Medulla oblongata (tissue), 1 donor: Measurements from ENCODE around the gene C2orf78.
A peak's percentile ranks its signal among the peaks of the same experiment; 100 is the strongest.

Experiments used
- DNase-seq: peaks from one replicate; pipeline ENCODE4 v3.0.0-alpha.2; 2015; ENCODE audit errors: extremely low spot score

The C2orf78 gene

DNA sequence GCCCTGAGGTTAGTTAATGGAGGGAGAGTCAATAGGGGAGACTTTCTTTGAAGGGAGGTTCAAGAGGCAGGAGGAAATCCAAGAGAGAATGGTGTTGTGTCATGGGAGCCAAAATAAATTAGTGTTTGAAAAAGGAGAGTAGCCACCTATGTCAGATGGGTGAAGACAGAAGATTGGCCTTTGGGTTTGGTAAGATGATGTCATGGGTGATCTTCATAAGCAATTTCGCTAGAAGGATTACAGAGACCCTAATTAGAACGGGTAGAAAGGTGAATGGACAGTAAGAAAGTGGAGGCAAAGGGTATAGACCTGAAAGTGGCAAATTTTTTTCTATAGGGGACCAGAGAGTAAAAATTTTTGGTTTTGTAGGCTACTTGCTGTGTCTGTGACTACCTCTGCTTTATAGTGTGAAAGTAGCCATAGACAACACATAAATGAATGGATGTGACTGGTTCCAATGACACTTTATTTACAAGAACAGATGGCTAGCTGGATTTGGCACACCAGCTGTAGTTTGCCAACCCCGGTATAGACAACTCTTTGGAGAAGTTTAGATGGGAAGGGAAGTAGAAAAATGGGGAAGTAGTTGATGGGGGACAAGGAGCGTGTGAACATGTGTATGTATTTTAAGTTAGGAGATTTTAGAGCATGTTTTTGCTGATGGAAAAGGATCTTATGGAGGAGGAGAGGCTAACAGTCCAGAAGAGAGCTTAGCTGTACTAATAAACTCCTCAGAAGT lies 54.0 kb downstream of the C2orf78 start:
- no peak for DNase-seq

DNA sequence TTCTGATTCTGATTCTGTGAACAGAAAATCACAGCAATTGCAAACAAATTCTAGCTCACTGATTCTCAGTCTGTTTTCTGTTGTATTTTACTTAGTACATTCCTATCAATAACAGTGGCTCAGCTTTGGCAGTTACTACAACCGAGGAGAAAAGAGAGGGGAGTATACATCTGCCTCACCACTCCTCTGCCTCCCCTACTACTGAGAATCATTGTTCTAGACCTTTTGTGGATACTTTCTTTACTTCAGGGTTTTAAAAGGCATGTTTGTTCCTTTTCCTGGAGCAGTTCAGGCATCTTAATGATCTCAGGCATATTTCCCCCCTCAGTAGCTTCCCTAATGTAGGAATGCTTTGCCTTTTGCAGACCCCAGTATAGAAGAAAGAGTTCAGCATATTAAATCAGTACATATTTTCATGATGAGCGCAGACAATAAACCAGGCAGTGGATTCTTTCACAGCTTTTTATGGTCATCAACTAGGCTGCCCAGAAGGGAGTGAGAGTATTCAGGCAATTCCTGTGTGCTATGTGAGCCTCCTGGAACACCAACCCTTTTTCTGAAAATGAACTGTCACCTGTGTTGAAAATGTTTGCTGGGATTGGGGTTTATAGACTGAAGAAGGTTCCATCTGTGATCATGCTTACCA lies 55.0 kb downstream of the C2orf78 start:
- DNase-seq: peak; percentile 39

DNA sequence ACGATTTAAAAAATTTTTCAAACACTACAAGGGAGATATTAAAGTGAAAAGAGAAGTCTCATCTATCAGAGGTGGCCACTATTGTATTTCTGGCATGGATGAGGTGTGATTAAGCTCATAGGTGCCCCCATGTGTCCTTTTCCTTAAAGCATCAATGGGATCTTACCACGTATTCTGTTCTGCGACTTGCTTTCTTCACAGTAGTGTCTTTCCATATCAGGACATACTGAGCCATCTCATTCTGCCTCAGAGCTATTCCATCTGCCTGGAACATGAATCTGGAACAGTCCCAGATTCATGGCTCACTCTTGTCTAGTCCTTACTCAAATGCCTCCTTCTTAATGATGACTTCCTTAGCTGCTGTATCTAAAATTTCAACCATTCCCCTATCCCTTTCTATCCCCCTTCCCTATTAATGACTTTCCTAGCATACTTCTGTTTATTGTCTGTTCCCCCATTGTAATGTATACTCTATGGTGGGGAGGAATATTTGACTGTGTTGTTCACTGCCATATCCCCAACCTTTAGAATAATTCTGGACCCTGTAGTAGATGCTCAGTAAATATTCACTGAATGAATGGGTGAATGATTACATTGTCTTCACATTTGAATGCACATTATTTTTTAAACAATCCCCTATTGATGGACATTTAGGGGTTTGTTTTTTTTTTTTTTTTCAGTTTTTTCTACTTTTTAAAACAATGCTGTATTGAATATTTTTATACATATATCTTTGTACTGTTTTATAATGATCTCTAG lies 55.8 kb downstream of the C2orf78 start:
- DNase-seq: no peak

GRCh38 chr2:73841912-73842738 lies 58.1 kb downstream of the C2orf78 start:
- DNase-seq: no peak

GRCh38 chr2:73842739-73843019 lies 58.7 kb downstream of the C2orf78 start:
- DNase-seq: no peak

GRCh38 chr2:73844087-73844486 lies 60.1 kb downstream of the C2orf78 start:
- no peak for DNase-seq

DNA sequence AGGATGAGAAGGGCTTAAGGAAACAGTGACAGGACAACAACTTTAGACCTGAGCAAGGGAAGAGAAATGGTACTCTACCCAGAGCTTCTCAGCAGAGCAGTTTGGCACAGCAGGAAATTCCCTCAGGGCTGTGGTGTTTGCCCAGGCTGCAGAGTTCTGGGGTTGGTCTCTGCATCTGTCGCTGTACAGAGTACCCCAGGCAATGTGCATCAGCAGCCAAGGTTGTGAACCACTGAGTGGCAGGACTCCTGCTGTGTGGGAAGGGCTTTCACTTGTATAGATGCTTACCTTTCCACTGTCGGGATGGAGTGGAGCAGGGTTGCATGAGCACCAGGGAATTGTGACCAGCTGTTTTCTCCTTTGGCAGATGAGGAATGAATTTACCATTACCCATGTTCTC lies 66.0 kb downstream of the C2orf78 start:
- DNase-seq: no peak

GRCh38 chr2:73851274-73851673 lies 67.3 kb downstream of the C2orf78 start:
- no peak for DNase-seq

GRCh38 chr2:73852020-73852419 lies 68.0 kb downstream of the C2orf78 start:
- DNase-seq: no peak

GRCh38 chr2:73855526-73855925 lies 71.5 kb downstream of the C2orf78 start:
- DNase-seq: no peak

DNA sequence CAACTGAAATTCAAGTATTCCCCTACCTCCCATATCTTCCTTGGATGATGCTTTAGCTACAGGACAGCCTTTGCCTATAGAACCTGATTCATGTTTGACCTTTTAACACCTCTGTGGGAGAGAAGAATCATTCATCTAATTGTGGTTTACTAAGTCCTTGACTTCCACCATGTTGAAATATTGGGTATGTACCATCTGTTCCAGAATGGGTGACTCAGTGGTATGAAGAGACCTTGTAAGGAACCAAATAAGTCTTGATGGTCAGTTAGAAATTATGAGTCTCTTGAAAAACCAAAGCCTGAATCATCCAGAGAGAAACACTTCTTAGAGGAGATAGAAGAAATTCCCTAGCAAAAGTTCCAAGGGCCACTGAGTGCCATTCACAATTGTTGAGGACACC lies 72.2 kb downstream of the C2orf78 start:
- DNase-seq: no peak

DNA sequence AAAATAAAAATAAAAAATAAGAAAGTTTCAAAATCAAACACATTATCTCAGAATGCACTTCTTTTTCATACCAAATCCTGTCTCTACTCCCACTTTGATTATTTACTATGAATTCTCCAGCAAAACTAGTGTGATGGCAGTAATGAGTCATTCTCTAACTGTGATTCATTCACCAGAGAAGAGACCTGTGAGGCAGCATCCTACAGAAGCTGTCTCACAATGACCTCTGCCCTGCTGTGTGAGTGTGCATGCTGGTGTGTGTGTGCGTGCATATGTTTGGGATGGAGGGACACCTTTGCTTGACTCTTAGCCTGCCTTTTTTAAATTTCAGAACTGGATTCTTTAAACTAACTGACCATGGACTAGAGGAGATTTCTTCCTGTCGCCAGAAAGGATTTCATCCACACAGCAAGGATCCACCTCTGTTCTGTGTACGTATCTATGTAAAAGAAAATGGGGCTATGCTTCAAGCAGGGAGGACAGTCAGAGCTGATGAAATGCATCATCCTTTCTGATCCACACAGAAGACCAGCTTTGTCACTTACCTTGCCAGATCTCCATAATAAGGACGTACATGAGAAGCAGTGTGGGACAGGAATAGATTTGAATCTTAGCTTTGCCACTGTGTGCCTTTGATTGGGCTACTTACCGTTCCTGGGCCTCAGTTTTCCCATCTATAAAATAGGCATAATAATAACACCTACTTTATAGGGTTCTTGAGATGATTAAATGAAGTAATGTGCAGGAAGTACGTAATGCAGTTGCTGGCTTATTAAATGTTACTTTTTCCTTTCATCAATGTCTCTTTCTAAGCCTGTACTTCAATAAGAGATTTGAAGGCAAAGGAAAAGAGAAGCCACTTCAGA lies 76.0 kb downstream of the C2orf78 start:
- no peak for DNase-seq

- no peak for DNase-seq
Observed at GRCh38 chr2:73862987-73863386, 79.0 kb downstream of the C2orf78 start.
